PFSK-1 (cell line): ENCODE data around the gene VILL.

ENCODE experiments used
- FOXP2 ChIP-seq: optimal IDR thresholded peaks from 2 replicates; pipeline ENCODE3; 2011; ENCODE audit warnings: borderline replicate concordance, control low read depth, inconsistent platforms; ENCODE audit not compliant: insufficient read depth; ENCODE audit errors: extremely low read length, extremely low read depth
- POLR2AphosphoS5 ChIP-seq: IDR thresholded peaks from 2 replicates; pipeline ENCODE4 v1.6.1; 2012; ENCODE audit warnings: low read depth, mild to moderate bottlenecking, control low read depth, low read length, moderate library complexity
- TAF1 ChIP-seq: IDR thresholded peaks from 2 replicates; pipeline ENCODE4 v1.6.1; 2012; ENCODE audit warnings: low read length, control low read depth, borderline replicate concordance; ENCODE audit not compliant: insufficient read depth

- TF ChIP-seq TAF1 (no peak), POLR2AphosphoS5 (no peak), FOXP2 (no peak)
These were observed 4.0 kb downstream of the VILL start for GRCh38 chr3:37994639-37994972.
